ENCODE measurements around the gene CCDC51.

DNA sequence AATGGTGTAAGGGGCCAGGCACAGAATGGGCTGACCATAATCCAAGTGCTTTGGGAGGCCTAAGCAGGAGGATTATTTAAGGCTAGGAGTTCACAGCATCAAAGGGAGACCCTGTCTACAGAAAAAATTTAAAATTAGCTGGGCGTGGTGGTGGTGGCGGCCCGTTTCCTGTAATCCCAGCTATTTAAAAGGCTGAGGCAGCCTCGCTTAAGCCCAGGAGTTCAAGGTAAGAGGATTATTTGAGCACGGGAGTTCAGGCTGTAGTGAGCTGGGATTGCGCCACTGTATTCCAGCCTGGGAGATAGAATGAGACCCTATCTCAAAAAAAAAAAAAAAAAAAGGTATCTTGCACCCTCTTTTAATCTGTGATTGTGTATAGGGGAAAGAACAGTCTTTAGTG lies 2.0 kb upstream of the CCDC51 start:
- TF ChIP-seq, protein P1, sequence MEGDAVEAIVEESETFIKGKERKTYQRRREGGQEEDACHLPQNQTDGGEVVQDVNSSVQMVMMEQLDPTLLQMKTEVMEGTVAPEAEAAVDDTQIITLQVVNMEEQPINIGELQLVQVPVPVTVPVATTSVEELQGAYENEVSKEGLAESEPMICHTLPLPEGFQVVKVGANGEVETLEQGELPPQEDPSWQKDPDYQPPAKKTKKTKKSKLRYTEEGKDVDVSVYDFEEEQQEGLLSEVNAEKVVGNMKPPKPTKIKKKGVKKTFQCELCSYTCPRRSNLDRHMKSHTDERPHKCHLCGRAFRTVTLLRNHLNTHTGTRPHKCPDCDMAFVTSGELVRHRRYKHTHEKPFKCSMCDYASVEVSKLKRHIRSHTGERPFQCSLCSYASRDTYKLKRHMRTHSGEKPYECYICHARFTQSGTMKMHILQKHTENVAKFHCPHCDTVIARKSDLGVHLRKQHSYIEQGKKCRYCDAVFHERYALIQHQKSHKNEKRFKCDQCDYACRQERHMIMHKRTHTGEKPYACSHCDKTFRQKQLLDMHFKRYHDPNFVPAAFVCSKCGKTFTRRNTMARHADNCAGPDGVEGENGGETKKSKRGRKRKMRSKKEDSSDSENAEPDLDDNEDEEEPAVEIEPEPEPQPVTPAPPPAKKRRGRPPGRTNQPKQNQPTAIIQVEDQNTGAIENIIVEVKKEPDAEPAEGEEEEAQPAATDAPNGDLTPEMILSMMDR (IDR thresholded peaks at IDR 0.05): no peak
- no peak for TF ChIP-seq POLR2A (IDR thresholded peaks at IDR 0.05)

Measured in prostate gland (tissue), 2 donors.